ENCODE results near the gene EXTL2. TPM values are rescaled to one million over a fixed set of nuclear protein-coding genes. Genes with fewer than 3 reads are reported as not detected.

EXTL2 gene
- total and polyA plus RNA-seq, 2 experiments from 2014 or later: 51.9 to 54.6 TPM

DNA sequence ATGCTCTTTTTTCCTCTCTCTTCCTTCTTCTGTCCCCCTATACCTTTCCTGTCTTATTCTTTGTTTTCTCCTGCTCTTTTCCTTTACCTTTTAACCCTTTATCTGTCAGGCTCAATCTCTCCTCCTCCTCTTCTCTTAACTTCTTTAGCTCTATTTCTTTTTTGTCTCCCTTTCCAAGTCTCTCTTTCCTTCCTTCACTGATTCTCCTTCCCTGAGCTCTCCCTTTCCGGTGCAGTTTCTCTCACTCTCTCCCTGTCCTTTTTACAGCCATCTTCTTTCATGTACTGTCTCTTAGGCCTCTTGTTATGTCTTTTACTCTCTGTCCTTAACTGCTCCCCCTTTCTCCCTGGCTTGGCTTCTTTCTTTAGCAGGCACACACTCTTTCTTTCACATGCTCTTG lies 13.2 kb upstream of the EXTL2 start:
- TF ChIP-seq EZH2phosphoT487 (IDR thresholded peaks at IDR 0.05; ENCODE audit: insufficient read depth, low read depth) (no peak), EZH2 (IDR thresholded peaks at IDR 0.05; ENCODE audit: insufficient read depth, poor library complexity, severe bottlenecking) (no peak)
- H3K4me1 ChIP-seq (ENCODE audit: insufficient read depth): no peaks in the 10 kb centered on the region
- H3K9me2 ChIP-seq (ENCODE audit: insufficient read depth): no peaks in the 10 kb centered on the region
- no peak overlapping the region for H3K27ac ChIP-seq
- no peaks in the 10 kb centered on the region for H3K9me3 ChIP-seq (ENCODE audit: low read depth)
- no peak for DNase-seq
- no peak overlapping the region for H3K4me2 ChIP-seq (ENCODE audit: unreplicated experiment)
- no peak overlapping the region for H2AFZ ChIP-seq
- in situ Hi-C loops (cut with MboI): no loop called here
- H4K20me1 ChIP-seq (ENCODE audit: insufficient read depth): no peaks in the 10 kb centered on the region
- no peaks in the 10 kb centered on the region for H3K27me3 ChIP-seq (replicated peaks; ENCODE audit: insufficient read depth)
- peaks cover 68% of the 10 kb centered on the region for H3K36me3 ChIP-seq (ENCODE audit: low read depth)
- H3K9ac ChIP-seq: no peak overlapping the region
- peaks cover 8% of the 10 kb centered on the region; the same call in 1 of the 2 replicates for H3F3A ChIP-seq (ENCODE audit: insufficient read depth)
- 97 to 100% methylated on average over 1 of the region's 1 CpG for WGBS, 2 experiments (ENCODE audit: low coverage in 1 of 2, low lambda C conversion rate in 2 of 2, missing lambda C conversion rate in 2 of 2)
- H3K79me2 ChIP-seq (ENCODE audit: insufficient read depth): peaks cover 66% of the 10 kb centered on the region
- no peak overlapping the region for H3K4me3 ChIP-seq

DNA sequence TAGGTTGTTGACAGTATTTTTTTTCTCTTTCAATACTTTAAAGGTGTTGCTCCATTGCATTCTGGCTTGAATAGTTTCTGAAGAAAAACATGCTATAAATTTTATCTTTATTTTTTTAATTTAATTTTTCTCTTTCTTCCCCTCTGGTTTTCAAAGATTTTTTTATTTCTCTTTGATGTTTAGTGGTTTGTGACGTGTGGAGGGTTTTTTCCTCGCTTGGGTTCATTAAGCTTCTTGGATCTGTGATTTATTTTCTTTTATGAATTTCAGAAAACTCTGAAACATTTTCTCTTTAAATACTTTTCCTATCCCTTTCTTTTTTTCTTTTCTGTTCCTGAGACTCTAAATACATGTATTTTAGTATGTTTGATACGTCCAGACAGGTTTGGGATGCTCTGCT lies 10.5 kb upstream of the EXTL2 start:
- H3K36me3 ChIP-seq (ENCODE audit: low read depth): peaks cover 56% of the 10 kb centered on the region
- in situ Hi-C loops (cut with MboI): no loop called here

DNA sequence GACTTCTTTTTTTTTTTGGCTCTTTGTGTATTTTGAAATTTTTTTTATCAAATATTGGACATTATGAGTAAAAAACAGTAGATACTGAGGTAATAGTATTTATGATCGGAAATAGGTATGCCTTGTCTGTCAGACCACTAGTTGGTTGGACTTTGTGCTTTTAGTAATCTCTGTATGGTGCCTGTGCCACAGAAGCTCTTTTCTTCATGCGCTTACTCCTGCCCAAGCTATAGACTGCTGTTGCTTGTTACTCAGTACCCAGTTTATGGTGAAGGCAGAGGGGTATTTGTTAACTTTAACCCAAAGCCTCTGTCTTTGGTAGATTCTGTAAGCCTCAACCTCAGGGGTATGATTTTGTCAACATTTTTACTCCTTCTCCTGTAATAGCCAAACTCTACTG lies 9.9 kb upstream of the EXTL2 start:
- Histone ChIP-seq H3K4me1 (ENCODE audit: insufficient read depth) (no peaks in the 10 kb centered on the region), H3K9me2 (ENCODE audit: insufficient read depth) (no peaks in the 10 kb centered on the region), H3K27me3 (replicated peaks; ENCODE audit: insufficient read depth) (no peaks in the 10 kb centered on the region), H3K4me3 (no peak overlapping the region), H3K79me2 (ENCODE audit: insufficient read depth) (peaks cover 89% of the 10 kb centered on the region), H2AFZ (no peak overlapping the region), H4K20me1 (ENCODE audit: insufficient read depth) (no peaks in the 10 kb centered on the region), H3K36me3 (ENCODE audit: low read depth) (peaks cover 56% of the 10 kb centered on the region), H3K9me3 (ENCODE audit: low read depth) (no peaks in the 10 kb centered on the region), H3K27ac (no peak overlapping the region), H3K9ac (no peak overlapping the region), H3F3A (ENCODE audit: insufficient read depth) (no peaks in the 10 kb centered on the region), H3K4me2 (ENCODE audit: unreplicated experiment) (no peak overlapping the region)
- in situ Hi-C loops (cut with MboI): no loop called here
- TF ChIP-seq EZH2 (IDR thresholded peaks at IDR 0.05; ENCODE audit: insufficient read depth, poor library complexity, severe bottlenecking) (no peak), EZH2phosphoT487 (IDR thresholded peaks at IDR 0.05; ENCODE audit: insufficient read depth, low read depth) (no peak)
- DNase-seq: no peak
- 98 to 100% methylated on average over 2 of the region's 2 CpGs for WGBS, 2 experiments (ENCODE audit: low coverage in 1 of 2, low lambda C conversion rate in 2 of 2, missing lambda C conversion rate in 2 of 2)

More for the DNA sequence above, 10.5 kb upstream of the EXTL2 start:
- Histone ChIP-seq H3K27me3 (replicated peaks; ENCODE audit: insufficient read depth) (no peaks in the 10 kb centered on the region), H4K20me1 (ENCODE audit: insufficient read depth) (no peaks in the 10 kb centered on the region), H3K9me2 (ENCODE audit: insufficient read depth) (no peaks in the 10 kb centered on the region), H3K79me2 (ENCODE audit: insufficient read depth) (peaks cover 85% of the 10 kb centered on the region), H2AFZ (no peak overlapping the region), H3F3A (ENCODE audit: insufficient read depth) (no peaks in the 10 kb centered on the region), H3K4me3 (no peak overlapping the region), H3K9me3 (ENCODE audit: low read depth) (no peaks in the 10 kb centered on the region), H3K9ac (no peak overlapping the region), H3K27ac (no peak overlapping the region), H3K4me2 (ENCODE audit: unreplicated experiment) (no peak overlapping the region), H3K4me1 (ENCODE audit: insufficient read depth) (no peaks in the 10 kb centered on the region)
- no peak for DNase-seq
- TF ChIP-seq EZH2 (IDR thresholded peaks at IDR 0.05; ENCODE audit: insufficient read depth, poor library complexity, severe bottlenecking) (no peak), EZH2phosphoT487 (IDR thresholded peaks at IDR 0.05; ENCODE audit: insufficient read depth, low read depth) (no peak)
- 98% methylated on average over 3 of the region's 3 CpGs for WGBS, 2 experiments (ENCODE audit: low coverage in 1 of 2, low lambda C conversion rate in 2 of 2, missing lambda C conversion rate in 2 of 2)

DNA sequence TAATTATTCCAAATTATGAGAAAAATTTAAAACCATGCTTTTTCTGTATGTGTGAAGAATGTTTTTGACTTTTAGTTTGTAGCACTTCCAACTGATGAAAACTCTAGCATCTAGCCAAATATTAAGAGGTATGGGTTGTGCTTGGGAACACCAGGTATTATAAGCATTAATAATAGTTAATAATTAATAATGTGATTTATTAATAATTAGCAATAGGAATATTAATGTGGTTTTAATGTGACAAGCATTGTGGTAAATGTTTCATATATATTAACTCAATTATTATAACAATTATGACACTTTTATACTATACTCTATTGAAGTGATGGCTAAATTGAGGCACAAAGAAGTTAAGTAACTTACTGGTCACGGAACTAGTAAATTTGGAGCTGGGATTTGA lies 9.1 kb upstream of the EXTL2 start:
- Histone ChIP-seq H3K9me2 (ENCODE audit: insufficient read depth) (no peaks in the 10 kb centered on the region), H3K4me3 (no peak overlapping the region), H3K27me3 (replicated peaks; ENCODE audit: insufficient read depth) (no peaks in the 10 kb centered on the region), H3K9me3 (ENCODE audit: low read depth) (no peaks in the 10 kb centered on the region), H3K4me2 (ENCODE audit: unreplicated experiment) (no peak overlapping the region), H3K9ac (no peak overlapping the region), H3K36me3 (ENCODE audit: low read depth) (peaks cover 55% of the 10 kb centered on the region), H3F3A (ENCODE audit: insufficient read depth) (no peaks in the 10 kb centered on the region), H3K79me2 (ENCODE audit: insufficient read depth) (peaks cover 91% of the 10 kb centered on the region), H3K4me1 (ENCODE audit: insufficient read depth) (no peaks in the 10 kb centered on the region), H4K20me1 (ENCODE audit: insufficient read depth) (no peaks in the 10 kb centered on the region), H3K27ac (no peak overlapping the region), H2AFZ (no peak overlapping the region)
- WGBS, 2 experiments (ENCODE audit: low coverage in 1 of 2, low lambda C conversion rate in 2 of 2, missing lambda C conversion rate in 2 of 2): 97 to 98% methylated on average over 1 of the region's 1 CpG
- no peak for DNase-seq
- in situ Hi-C loops (cut with MboI): no loop called here
- TF ChIP-seq EZH2phosphoT487 (IDR thresholded peaks at IDR 0.05; ENCODE audit: insufficient read depth, low read depth) (no peak), EZH2 (IDR thresholded peaks at IDR 0.05; ENCODE audit: insufficient read depth, poor library complexity, severe bottlenecking) (no peak)

DNA sequence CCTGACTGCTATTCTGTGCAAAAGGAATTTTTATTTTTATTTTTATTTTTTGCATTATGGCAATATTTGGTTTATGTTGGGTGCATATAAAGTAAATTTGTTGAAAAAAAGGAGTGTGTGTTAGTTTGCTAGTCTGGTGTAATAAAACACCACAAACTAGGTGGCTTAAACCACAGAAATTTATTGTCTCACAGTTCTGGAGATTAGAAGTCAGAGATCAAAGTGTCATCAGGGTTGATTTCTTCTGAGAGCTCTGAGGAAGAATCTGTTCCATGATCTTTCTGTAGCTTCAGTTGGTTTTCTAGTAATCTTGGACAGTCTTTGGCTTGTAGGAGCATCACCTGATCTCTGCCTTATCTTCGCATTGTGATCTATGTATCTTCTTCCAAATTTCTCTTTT lies 7.7 kb upstream of the EXTL2 start:
- no peak overlapping the region for H2AFZ ChIP-seq
- no peak for TF ChIP-seq EZH2phosphoT487 (IDR thresholded peaks at IDR 0.05; ENCODE audit: insufficient read depth, low read depth)
- no peak for TF ChIP-seq EZH2 (IDR thresholded peaks at IDR 0.05; ENCODE audit: insufficient read depth, poor library complexity, severe bottlenecking)
- no peaks in the 10 kb centered on the region for H3F3A ChIP-seq (ENCODE audit: insufficient read depth)
- peaks cover 94% of the 10 kb centered on the region for H3K79me2 ChIP-seq (ENCODE audit: insufficient read depth)
- H3K9me3 ChIP-seq (ENCODE audit: low read depth): no peaks in the 10 kb centered on the region
- peaks cover 13% of the 10 kb centered on the region for H3K4me1 ChIP-seq (ENCODE audit: insufficient read depth)
- H3K36me3 ChIP-seq (ENCODE audit: low read depth): peaks cover 55% of the 10 kb centered on the region
- in situ Hi-C loops (cut with MboI): no loop called here
- no peak overlapping the region for H3K4me2 ChIP-seq (ENCODE audit: unreplicated experiment)
- no peaks in the 10 kb centered on the region for H3K27me3 ChIP-seq (replicated peaks; ENCODE audit: insufficient read depth)
- no peak overlapping the region for H3K4me3 ChIP-seq
- no peaks in the 10 kb centered on the region for H3K9me2 ChIP-seq (ENCODE audit: insufficient read depth)
- no peak overlapping the region for H3K27ac ChIP-seq
- H4K20me1 ChIP-seq (ENCODE audit: insufficient read depth): no peaks in the 10 kb centered on the region
- DNase-seq: no peak
- H3K9ac ChIP-seq: no peak overlapping the region
- WGBS, 2 experiments (ENCODE audit: low coverage in 1 of 2, low lambda C conversion rate in 2 of 2, missing lambda C conversion rate in 2 of 2): 98 to 100% methylated on average over 1 of the region's 1 CpG
